Activated gamma-delta T cell treated with anti-CD3 and anti-CD28 coated beads, Interleukin-2, amount 50 U/mL, for 16 hours (primary cell): ENCODE results near the gene LCE3B.
"Not testable (repeated sequence)": the region's sequence is repeated elsewhere in the genome, so short reads cannot be mapped to it uniquely, and the experiment has no call there.

ENCODE experiments used
- DNase-seq: peaks from one replicate; pipeline ENCODE4 v3.0.0-alpha.2; 2020; ENCODE audit warnings: low read depth

LCE3B gene

GRCh38 chr1:152613511-152613910 is at the start of gene LCE3B:
LCE3B (plus strand) TSS chr1:152613811; CDS start chr1:152613811, 0 bp downstream.
- no peak for DNase-seq

GRCh38 chr1:152565115-152565514 is 48.5 kb upstream of the LCE3B start:
- DNase-seq: no peak

GRCh38 chr1:152565535-152566215 is 47.9 kb upstream of the LCE3B start:
- no peak for DNase-seq

DNA sequence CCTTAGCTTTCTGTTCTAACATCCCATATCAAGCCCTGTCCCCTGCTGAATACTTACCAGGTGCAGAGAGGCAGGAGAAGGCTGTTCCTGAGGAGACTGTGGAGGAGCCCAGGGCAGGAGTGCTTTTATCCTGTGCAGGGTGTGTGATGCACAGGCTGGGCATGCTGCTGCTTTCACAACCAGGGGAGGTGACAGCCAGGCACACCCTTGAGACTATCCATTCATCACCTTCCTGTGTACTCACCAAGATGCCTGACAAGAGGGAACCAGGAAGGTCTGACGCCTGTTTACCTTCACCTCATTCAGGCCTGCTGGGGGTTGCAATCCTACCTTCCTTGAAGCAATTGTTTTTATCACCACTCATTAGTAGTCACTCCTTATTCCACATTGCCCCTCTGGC is 46.9 kb upstream of the LCE3B start, which contains the start of gene LCE3E:
LCE3E (minus strand) TSS at position 100 of the 400 bp plus-strand sequence. CDS start 572 bp downstream, outside the sequence.
- no peak for DNase-seq

GRCh38 chr1:152577168-152577567 is 36.4 kb upstream of the LCE3B start:
- no peak for DNase-seq

DNA sequence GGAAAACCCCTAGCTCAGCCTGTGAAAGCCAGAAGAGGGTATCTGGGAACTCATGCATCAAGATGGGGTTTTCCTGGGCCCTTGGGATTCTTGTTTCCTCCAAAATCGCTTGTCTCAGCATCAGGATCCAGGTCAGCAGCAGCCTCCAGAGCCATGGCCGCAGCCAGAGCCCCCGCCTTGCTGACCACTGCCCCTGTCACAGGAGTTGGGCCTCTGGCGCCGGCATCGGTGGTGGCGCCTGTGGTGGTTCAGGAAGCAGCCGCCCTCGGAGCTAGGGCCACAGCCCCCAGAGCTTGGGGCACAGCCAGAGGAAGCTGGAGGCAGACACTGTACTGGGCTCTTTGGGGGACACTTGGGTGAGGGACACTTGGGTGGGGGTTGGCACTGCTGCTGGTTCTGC is 34.1 kb upstream of the LCE3B start:
- not testable (repeated sequence) for DNase-seq

DNA sequence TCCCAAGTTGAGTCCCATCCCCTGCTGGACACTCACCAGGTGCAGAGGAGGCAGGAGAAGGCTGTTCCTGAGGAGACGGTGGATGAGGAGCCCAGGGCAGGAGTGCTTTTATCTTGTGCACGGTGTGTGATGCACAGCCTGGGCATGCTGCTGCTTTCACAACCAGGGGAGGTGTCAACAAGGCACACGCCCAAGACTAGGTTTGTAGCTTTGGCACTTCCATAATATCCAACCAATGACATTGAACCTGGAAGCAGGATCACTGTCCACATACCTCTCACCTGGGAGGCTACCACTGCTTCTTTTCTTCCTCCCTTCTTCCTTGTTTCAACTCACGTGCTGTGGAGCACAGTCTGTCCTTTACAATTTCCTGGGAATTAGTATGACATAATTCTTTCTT is 33.2 kb upstream of the LCE3B start, which contains the start of gene LCE3D:
LCE3D (minus strand) TSS at position 84 of the 400 bp plus-strand sequence. CDS start 580 bp downstream, outside the sequence.
- DNase-seq: no peak

DNA sequence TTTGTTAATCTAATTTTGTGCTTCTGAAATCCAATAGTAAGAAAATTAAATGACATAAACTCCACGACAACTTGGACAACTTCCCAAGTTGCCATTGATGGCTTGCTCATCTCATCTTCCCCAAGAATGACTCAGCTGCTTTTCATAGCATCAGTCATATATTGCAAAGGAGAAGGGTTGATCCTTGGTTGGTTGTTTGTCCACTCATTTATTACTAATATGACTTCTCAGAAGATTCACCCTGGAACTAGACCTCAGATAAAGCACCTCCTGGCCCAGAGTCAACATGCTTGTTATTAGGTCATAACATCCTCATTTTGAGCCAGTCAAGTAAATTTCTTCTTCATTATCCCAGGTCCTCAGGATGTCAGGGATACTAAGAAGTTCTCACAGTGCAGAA is 31.0 kb upstream of the LCE3B start:
- DNase-seq: no peak

GRCh38 chr1:152585586-152585985 is 28.0 kb upstream of the LCE3B start:
- no peak for DNase-seq

GRCh38 chr1:152596986-152597385 is 16.6 kb upstream of the LCE3B start:
- no peak for DNase-seq

GRCh38 chr1:152599934-152600333 is 13.7 kb upstream of the LCE3B start, which contains the start of gene LCE3C:
LCE3C (plus strand) TSS chr1:152600234; CDS start chr1:152600732, 498 bp downstream.
- no peak for DNase-seq

DNA sequence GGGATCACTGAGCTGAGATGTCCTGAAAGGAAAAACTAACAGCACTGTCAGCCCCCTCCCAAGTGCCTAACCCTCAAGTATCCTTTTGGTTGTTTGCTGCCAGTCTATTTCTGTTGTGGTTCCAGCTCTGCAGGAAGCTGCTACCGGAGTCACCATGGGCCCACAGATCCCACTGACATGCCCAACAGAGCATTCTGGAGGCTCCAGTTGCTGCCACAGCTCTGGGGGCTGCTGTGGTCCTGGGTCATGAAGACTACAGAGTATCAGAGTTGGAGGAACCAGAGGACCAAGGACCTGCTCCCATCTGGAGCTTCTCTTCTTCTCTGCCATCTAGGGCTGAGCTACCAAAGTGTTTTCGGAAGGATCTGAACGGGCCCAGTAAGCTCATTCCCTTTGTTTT is 8.4 kb downstream of the LCE3B start:
- DNase-seq: no peak

DNA sequence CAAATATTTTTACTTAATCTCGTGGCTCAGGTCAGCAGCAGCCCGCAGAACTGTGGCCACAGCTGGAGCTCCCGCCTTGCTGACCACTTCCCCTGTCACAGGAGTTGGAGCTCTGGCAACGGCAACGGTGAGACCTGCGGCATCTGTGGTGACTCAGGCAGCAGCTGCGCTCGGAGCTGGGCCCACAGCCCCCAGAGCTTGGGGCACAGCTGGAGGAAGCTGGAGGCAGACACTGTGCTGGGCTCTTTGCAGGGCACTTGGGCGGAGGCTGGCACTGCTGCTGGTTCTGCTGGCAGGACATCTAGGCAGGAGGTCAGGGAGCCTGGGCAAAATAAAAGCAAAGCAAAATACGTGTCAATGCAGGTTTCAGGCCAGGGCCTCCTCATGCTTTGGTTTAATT is 9.2 kb downstream of the LCE3B start, which contains the start of gene LCE3A:
LCE3A (minus strand) TSS at position 301 of the 400 bp plus-strand sequence; CDS start at position 301, 0 bp downstream.
- DNase-seq: no peak

- no peak for DNase-seq
Measured at GRCh38 chr1:152623203-152623844, 9.7 kb downstream of the LCE3B start.

DNA sequence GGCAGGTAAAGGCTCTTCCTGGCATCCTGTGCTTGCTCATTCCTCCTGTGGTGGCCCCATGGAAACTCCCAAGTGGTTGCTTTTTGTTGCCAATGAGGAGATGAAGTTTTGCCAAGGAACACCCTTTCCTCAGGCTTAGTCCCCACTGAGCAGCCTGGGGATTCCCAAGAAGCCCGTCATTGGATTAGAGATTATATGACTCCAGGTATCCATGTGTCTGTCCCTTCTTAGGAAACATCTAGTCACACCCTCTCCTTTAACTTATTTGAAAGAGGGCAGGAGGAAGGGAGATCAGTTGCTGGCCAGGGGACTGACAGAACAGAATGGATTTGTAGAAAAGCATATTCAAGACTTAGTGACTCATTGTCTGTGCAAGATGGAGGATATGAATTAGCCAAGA is 13.1 kb downstream of the LCE3B start:
- no peak for DNase-seq

DNA sequence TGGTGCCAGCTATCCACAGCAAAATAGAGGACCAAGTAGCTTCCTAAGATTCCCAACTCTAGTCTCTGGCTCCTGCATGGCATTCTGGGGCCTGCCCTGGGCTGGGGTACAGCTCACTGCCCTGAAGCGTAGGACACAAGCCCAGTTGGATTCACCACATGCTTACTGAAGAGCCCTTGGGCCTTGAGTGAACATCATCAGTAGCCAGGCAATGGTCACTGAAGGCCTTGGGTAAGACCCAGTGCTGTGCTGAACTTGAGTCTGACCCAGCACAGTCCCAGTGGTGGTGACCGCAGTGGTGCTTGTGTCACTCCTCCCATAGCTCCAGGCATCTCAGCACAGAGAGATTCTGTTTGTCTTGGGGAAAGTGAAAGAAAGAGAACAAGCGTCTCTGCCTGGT is 17.0 kb downstream of the LCE3B start:
- no peak for DNase-seq

DNA sequence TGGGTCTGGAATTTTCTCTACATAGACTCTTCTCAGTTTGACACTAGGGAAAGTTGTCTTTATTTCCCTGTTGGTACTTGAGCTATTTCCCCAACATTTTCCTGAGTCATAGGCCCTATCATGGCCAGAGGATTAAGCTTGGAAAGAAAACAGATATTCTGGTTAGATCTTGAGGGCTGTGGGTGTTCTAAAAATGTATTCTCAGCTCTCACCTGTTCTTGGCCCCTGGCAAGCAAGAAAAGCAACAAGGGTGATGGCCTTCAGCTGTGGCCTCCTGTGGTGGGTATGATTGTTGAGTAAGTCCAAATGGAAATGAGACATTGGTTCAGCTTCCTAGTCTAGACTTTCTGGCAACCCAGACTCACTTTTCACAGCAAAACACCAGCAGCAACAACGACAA is 26.7 kb downstream of the LCE3B start:
- DNase-seq: no peak

- no peak for DNase-seq
Measured at GRCh38 chr1:152643945-152644344, 30.3 kb downstream of the LCE3B start.

DNA sequence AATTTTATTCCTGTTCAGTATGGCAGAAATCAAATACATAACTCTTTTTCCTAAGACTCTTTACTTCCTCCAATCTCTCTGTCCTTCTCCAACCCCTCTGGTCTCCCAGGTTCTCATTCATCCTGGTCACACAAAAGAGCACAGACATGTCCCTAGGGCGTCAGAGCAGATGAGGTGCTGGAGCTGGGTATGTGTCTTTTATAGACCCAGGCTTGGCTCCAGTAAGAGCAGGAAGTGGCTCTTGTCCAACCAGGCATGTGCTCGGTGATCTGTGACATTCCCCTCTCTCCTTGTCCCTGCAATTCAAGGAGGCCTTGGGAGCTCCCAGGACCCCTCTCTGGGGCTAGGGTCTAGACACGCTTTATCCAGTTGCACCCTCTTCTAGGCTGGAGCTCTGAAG is 31.5 kb downstream of the LCE3B start:
- no peak for DNase-seq

GRCh38 chr1:152646656-152647055 is 33.0 kb downstream of the LCE3B start:
- no peak for DNase-seq

GRCh38 chr1:152654110-152654509 is 40.5 kb downstream of the LCE3B start:
- DNase-seq: no peak

- DNase-seq: no peak
Measured at GRCh38 chr1:152656459-152656858, 42.8 kb downstream of the LCE3B start.

- no peak for DNase-seq
Measured at GRCh38 chr1:152657677-152658076, 44.1 kb downstream of the LCE3B start.
